ENCODE measurements around the gene SLCO2A1. TPM values are rescaled to one million over a fixed set of nuclear protein-coding genes. Genes with fewer than 3 reads are reported as not detected.

Gene SLCO2A1
- total RNA-seq, 4 donors from 2014 or later: 15.0 to 33.0 (median 19.2) TPM

DNA sequence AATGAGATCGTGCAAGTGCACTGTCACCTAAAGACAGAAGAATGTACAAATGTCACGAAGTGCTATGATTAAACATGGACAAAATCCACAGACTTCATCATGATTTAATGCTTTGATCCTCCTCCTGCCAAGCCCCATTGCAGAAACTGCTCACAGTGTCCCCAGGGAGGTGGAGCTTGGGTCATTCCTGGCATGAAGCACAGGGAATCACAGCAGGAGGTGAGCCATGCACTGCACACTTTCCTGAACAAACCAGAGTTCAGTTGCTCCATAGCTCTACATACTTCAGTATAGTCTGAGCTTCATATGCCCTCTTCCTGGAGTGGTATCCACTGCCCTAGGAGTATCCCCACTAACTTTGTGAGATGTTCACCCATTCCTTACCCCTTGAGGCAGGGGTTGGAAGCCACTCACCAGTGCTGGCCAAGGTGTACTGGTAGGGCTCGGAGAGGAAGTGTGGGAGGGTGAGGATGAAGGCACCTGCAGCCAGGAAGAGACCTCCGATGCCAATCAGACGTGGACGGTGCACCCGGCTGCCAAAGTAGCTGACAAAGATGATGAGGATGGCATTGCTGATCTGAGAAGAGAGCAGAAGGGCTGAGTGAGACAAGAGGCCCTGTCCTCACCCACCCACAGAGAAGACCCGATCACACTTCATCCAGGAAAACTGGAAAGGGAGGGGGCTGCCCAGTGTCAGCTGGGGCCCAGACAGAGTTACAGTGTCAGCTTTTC is 56.3 kb downstream of the SLCO2A1 start:
- Histone ChIP-seq H3K4me3 (no peak overlapping the region), H3K9me3 (no peaks in the 10 kb centered on the region), H3K36me3 (no peaks in the 10 kb centered on the region), H3K27ac (no peak overlapping the region), H3K27me3 (no peaks in the 10 kb centered on the region), H3K4me1 (no peaks in the 10 kb centered on the region)
- no peak for TF ChIP-seq POLR2A (IDR thresholded peaks at IDR 0.05)
- TF ChIP-seq, protein P1, sequence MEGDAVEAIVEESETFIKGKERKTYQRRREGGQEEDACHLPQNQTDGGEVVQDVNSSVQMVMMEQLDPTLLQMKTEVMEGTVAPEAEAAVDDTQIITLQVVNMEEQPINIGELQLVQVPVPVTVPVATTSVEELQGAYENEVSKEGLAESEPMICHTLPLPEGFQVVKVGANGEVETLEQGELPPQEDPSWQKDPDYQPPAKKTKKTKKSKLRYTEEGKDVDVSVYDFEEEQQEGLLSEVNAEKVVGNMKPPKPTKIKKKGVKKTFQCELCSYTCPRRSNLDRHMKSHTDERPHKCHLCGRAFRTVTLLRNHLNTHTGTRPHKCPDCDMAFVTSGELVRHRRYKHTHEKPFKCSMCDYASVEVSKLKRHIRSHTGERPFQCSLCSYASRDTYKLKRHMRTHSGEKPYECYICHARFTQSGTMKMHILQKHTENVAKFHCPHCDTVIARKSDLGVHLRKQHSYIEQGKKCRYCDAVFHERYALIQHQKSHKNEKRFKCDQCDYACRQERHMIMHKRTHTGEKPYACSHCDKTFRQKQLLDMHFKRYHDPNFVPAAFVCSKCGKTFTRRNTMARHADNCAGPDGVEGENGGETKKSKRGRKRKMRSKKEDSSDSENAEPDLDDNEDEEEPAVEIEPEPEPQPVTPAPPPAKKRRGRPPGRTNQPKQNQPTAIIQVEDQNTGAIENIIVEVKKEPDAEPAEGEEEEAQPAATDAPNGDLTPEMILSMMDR (IDR thresholded peaks at IDR 0.05): no peak
- DNase-seq: no peak

DNA sequence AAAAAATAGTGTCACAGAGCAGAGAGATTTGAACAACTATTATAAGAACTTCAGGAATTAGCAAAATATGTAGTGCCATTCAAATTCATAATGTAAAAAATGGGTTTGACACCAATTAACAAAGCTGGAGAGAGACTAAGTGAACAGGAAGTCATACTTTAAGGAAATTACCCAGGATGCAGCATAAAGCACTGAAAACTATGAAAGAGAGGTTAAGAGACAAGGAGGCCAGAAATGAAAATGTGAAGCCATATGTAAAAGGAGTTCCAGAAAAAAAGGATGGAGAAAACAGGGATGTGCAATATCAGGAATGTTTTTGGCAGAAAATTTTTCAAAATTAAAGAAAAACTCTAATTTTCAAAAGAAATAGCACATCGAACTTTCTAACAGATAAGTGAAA is 57.6 kb downstream of the SLCO2A1 start:
- TF ChIP-seq, protein P1 (IDR thresholded peaks at IDR 0.05): no peak
- no peak for TF ChIP-seq POLR2A (IDR thresholded peaks at IDR 0.05)
- no peak overlapping the region for H3K27ac ChIP-seq
- no peaks in the 10 kb centered on the region for H3K9me3 ChIP-seq
- no peaks in the 10 kb centered on the region for H3K36me3 ChIP-seq
- no peak overlapping the region for H3K4me3 ChIP-seq
- no peaks in the 10 kb centered on the region for H3K27me3 ChIP-seq
- no peaks in the 10 kb centered on the region for H3K4me1 ChIP-seq
- DNase-seq: no peak

DNA sequence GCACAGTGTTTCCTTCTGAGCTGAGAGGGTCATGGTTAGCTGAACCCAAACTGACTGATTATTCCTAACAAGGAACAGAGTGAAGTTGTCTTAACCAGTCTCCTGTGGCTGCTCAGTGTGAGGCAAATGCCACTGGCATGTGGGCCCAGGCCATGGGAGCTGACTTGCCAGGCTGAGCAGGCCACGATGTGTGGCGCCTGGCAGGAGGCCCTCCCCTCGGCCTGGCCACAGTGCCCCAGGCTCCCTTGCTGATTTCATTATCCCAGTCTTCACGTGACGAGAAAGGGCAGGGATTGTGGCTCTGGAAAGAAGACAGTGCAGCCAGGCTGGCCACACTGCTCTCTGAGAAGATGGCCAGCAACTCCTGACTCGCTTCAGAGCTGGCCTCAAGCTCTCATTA is 58.8 kb downstream of the SLCO2A1 start:
- TF ChIP-seq, protein P1 (IDR thresholded peaks at IDR 0.05): no peak
- no peak for TF ChIP-seq POLR2A (IDR thresholded peaks at IDR 0.05)
- Histone ChIP-seq H3K9me3 (no peaks in the 10 kb centered on the region), H3K27ac (no peak overlapping the region), H3K4me1 (no peaks in the 10 kb centered on the region), H3K36me3 (no peaks in the 10 kb centered on the region), H3K27me3 (no peaks in the 10 kb centered on the region), H3K4me3 (no peak overlapping the region)
- peak in 1 of 3 donors; percentile 10 for DNase-seq

DNA sequence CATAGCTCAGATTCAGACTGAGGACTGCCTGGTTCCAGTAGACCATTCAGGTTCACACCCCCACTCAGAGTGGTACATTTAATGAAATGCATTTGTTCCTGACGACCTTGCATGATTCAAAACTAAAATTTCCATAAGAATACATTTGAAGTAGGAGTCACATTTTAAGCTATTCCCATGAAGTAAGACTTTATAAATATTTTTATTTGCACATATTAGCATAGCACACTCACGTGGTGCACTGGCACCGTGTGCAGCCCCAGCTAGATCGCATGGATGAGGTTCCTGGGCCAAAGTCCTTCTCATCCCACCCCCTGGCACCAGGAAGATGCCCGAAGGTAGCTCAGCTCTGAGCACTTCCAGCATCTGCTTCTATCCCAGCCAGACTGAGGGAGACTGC is 59.4 kb downstream of the SLCO2A1 start:
- DNase-seq: peak in 1 of 3 donors; percentile 34
- no peaks in the 10 kb centered on the region for H3K36me3 ChIP-seq
- no peak for TF ChIP-seq POLR2A (IDR thresholded peaks at IDR 0.05)
- TF ChIP-seq, protein P1 (IDR thresholded peaks at IDR 0.05): no peak
- no peaks in the 10 kb centered on the region for H3K27me3 ChIP-seq
- no peaks in the 10 kb centered on the region for H3K9me3 ChIP-seq
- no peak overlapping the region for H3K4me3 ChIP-seq
- H3K4me1 ChIP-seq: no peaks in the 10 kb centered on the region
- H3K27ac ChIP-seq: no peak overlapping the region

DNA sequence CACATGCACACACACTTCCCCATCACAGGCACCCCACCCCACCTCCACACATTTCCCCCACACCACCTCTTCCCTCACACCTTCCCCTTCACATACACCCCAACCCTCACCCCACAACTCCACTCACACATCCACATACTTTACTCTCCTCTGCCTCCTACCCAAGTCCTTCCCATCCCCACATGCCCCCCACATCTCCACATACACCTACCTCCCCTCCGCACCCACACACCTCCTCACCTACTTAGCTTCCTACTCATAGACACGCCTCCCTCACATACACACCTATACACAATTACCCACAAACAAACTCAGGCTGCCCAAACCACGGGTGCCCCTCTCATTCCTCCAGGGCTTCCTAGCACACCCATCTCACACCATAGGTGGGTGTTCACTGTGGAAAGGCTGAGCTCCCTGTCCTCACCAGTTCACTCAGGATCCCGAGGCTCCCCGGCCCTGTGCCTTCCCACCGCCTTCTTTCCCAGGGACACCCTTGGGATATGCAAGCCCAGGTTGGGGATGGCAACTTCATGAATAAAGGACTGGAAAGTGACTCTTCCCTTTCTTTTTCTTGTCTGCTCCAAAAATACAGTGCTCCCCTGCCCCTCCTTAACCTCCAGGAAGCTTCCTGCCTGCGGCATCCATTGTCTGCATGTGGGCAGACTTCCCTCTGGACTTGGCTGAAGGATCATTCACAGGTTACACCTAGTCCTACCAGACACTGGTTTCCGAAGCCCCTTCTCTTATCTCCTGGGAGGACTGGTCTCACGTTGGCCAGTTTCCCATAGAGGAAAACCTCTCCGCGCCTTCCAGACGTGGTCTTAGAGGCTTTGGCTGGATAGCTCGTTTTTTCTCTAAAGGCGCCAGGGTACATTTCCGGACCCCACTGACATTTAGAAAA is 61.5 kb downstream of the SLCO2A1 start:
- Histone ChIP-seq H3K9me3 (no peaks in the 10 kb centered on the region), H3K4me1 (no peaks in the 10 kb centered on the region), H3K4me3 (no peak overlapping the region), H3K27ac (peak overlapping the region in 1 of 4 donors; percentile 43), H3K36me3 (no peaks in the 10 kb centered on the region), H3K27me3 (no peaks in the 10 kb centered on the region)
- TF ChIP-seq, protein P1 (IDR thresholded peaks at IDR 0.05): no peak
- TF ChIP-seq POLR2A (IDR thresholded peaks at IDR 0.05): no peak
- peak in 1 of 3 donors; percentile 25 for DNase-seq

Measured in Peyer's patch (tissue), 4 donors.